A549 (cell line): Measurements from ENCODE around the gene MYB. TPM values are rescaled to one million over a fixed set of nuclear protein-coding genes. Genes with fewer than 3 reads are reported as not detected.

Experiments
- ATAC-seq, 2 experiments: fragments of 200-7000 bp in 1 of 2; fragments of >200 bp in 1 of 2; cut with Nextera tagmentation in 1 of 2; cut with Tn5 transposase in 1 of 2; 3 replicates each; pipeline versions ENCODE4 v1.8.0 to v1.9.1; 2018 to 2020; ENCODE audit warnings: mild to moderate bottlenecking in 1 of 2, moderate library complexity in 1 of 2
- CTCF ChIA-PET: fragments of 300-600 bp; sonication (Branson Sonifier 250); formaldehyde crosslinking; extraction: SDS; loops from one replicate; lab custom pipeline; 2021; ENCODE audit warnings: antibody characterized with exemption, inconsistent platforms; lab: Yijun Ruan, JAX
- POLR2A ChIA-PET: fragments of 350-600 bp; formaldehyde crosslinking; extraction: SDS; loops from one replicate; lab custom pipeline; 2021; ENCODE audit warnings: antibody characterized with exemption, inconsistent platforms; lab: Yijun Ruan, JAX
- DNase-seq, 2 experiments: peaks; one replicate each; pipeline versions ENCODE4 v3.0.0 to v3.0.0-alpha.2; 2011 to 2016; ENCODE audit warnings: low read depth in 1 of 2, low spot score in 1 of 2
- FAIRE-seq: peaks from 2 replicates; lab custom pipeline; 2011; peaks lifted over from hg19 to GRCh38; lab: Jason Lieb, UNC
- H3K27ac ChIP-seq, 2 experiments: fragments of >200 bp; sonication (Bioruptor Twin); formaldehyde crosslinking; 3 replicates each; pipeline ENCODE4 v1.5.1; 2016 to 2017
- H3K4me1 ChIP-seq: fragments of >200 bp; sonication (Bioruptor Twin); formaldehyde crosslinking; 3 replicates; pipeline ENCODE4 v1.6.1; 2016
- H3K4me2 ChIP-seq: fragments of >200 bp; sonication (Bioruptor Twin); formaldehyde crosslinking; 3 replicates; pipeline ENCODE4 v1.6.1; 2016
- H3K4me3 ChIP-seq: fragments of >200 bp; sonication (Bioruptor Twin); formaldehyde crosslinking; 3 replicates; pipeline ENCODE4 v1.5.1; 2016
- H3K9me3 ChIP-seq: fragments of >200 bp; sonication (Bioruptor Twin); formaldehyde crosslinking; 3 replicates; pipeline ENCODE4 v1.6.1; 2016
- CBX2 ChIP-seq: fragments of 200-600 bp; sonication (generic); IDR thresholded peaks from 2 replicates; pipeline ENCODE4 v1.6.1; 2016; ENCODE audit warnings: low read depth, mild to moderate bottlenecking, borderline replicate concordance
- CEBPB ChIP-seq, 2 experiments: fragments of >200 bp in 1 of 2; sonication (Bioruptor Twin) in 1 of 2; formaldehyde crosslinking in 1 of 2; IDR thresholded peaks; 2 replicates each; pipeline ENCODE4 v1.6.1; 2012 to 2016
- CHD2 ChIP-seq: fragments of 150-350 bp; IDR thresholded peaks from 2 replicates; pipeline ENCODE4 v1.6.1; 2014; ENCODE audit warnings: low read length; ENCODE audit not compliant: partially characterized antibody
- CHD4 ChIP-seq: fragments of 200-600 bp; sonication (generic); IDR thresholded peaks from 2 replicates; pipeline ENCODE4 v1.6.1; 2016; ENCODE audit warnings: antibody characterized with exemption, mild to moderate bottlenecking, borderline replicate concordance
- ESRRA ChIP-seq: fragments of 150-350 bp; IDR thresholded peaks from 2 replicates; pipeline ENCODE4 v1.6.1; 2014; ENCODE audit warnings: mild to moderate bottlenecking, low read length, borderline replicate concordance
- FOSL2 ChIP-seq, 2 experiments: fragments of 450-650 bp in 1 of 2; fragments of >200 bp in 1 of 2; sonication (Bioruptor Twin) in 1 of 2; formaldehyde crosslinking; IDR thresholded peaks; 2 replicates each; pipeline versions ENCODE4 v1.5.0 to v1.6.1; 2016 to 2020; ENCODE audit warnings: mild to moderate bottlenecking in 1 of 2, moderate library complexity in 1 of 2
- FOXS1 ChIP-seq: fragments of 250-450 bp; sonication (Bioruptor Pico); IDR thresholded peaks from 2 replicates; pipeline ENCODE4 v1.5.0; 2020; ENCODE audit warnings: mild to moderate bottlenecking, moderate library complexity
- GATA3 ChIP-seq: IDR thresholded peaks from 2 replicates; pipeline ENCODE4 v1.6.1; 2012; ENCODE audit warnings: borderline replicate concordance
- HDAC2 ChIP-seq: fragments of 200-600 bp; sonication (generic); IDR thresholded peaks from 2 replicates; pipeline ENCODE4 v1.6.1; 2016
- HES2 ChIP-seq: fragments of >200 bp; sonication (Bioruptor Twin); formaldehyde crosslinking; IDR thresholded peaks from 2 replicates; pipeline ENCODE4 v1.6.1; 2016
- HEYL ChIP-seq: fragments of 250-450 bp; sonication (Bioruptor Pico); IDR thresholded peaks from 2 replicates; pipeline ENCODE4 v1.8.0; 2021; ENCODE audit warnings: mild to moderate bottlenecking, moderate library complexity
- JUN ChIP-seq, 2 experiments: fragments of >200 bp; sonication (Bioruptor Twin); formaldehyde crosslinking; IDR thresholded peaks; 2 replicates in 1 of 2; 3 replicates in 1 of 2; pipeline ENCODE4 v1.6.1; 2016 to 2017
- JUNB ChIP-seq: fragments of >200 bp; sonication (Bioruptor Twin); formaldehyde crosslinking; IDR thresholded peaks from 2 replicates; pipeline ENCODE4 v1.6.1; 2016
- KDM1A ChIP-seq: fragments of 200-600 bp; sonication (generic); IDR thresholded peaks from 2 replicates; pipeline ENCODE4 v1.6.1; 2016; ENCODE audit warnings: low read depth, mild to moderate bottlenecking
- MAFK ChIP-seq: fragments of 450-650 bp; IDR thresholded peaks from 2 replicates; pipeline ENCODE4 v1.6.1; 2014; ENCODE audit not compliant: partially characterized antibody
- MYC ChIP-seq: IDR thresholded peaks from 2 replicates; pipeline ENCODE4 v1.6.1; 2012; ENCODE audit warnings: mild to moderate bottlenecking, inconsistent platforms, low read length, improper control_type of control experiment, borderline replicate concordance
- RAD21 ChIP-seq, 2 experiments: fragments of >200 bp in 1 of 2; sonication (Bioruptor Twin) in 1 of 2; formaldehyde crosslinking in 1 of 2; IDR thresholded peaks in 1 of 2; conservative IDR thresholded peaks in 1 of 2; 2 replicates in 1 of 2; 3 replicates in 1 of 2; pipeline ENCODE4 v1.6.1; 2012 to 2018; ENCODE audit warnings: inconsistent platforms in 1 of 2
- RARB ChIP-seq: fragments of 250-450 bp; sonication (Bioruptor Pico); IDR thresholded peaks from 2 replicates; pipeline ENCODE4 v1.8.0; 2021; ENCODE audit warnings: mild to moderate bottlenecking, moderate library complexity
- RFX5 ChIP-seq: fragments of 450-650 bp; IDR thresholded peaks from 2 replicates; pipeline ENCODE4 v1.7.1; 2014; ENCODE audit warnings: antibody characterized with exemption, mild to moderate bottlenecking, moderate library complexity
- RNF2 ChIP-seq: fragments of 200-600 bp; sonication (generic); IDR thresholded peaks from 2 replicates; pipeline ENCODE4 v1.6.1; 2016; ENCODE audit warnings: low read depth, mild to moderate bottlenecking, antibody characterized with exemption, moderate library complexity, borderline replicate concordance
- SMC3 ChIP-seq: fragments of >200 bp; sonication (Bioruptor Twin); formaldehyde crosslinking; IDR thresholded peaks from 3 replicates; pipeline ENCODE4 v1.6.1; 2018; ENCODE audit warnings: inconsistent platforms
- TFCP2L1 ChIP-seq: fragments of 250-450 bp; sonication (Bioruptor Pico); IDR thresholded peaks from 2 replicates; pipeline ENCODE4 v1.5.0; 2021; ENCODE audit warnings: mild to moderate bottlenecking
- ZC3H11A ChIP-seq: fragments of 450-650 bp; IDR thresholded peaks from 2 replicates; pipeline ENCODE4 v1.6.1; 2014; ENCODE audit warnings: antibody characterized with exemption, mild to moderate bottlenecking
- ZNF302 ChIP-seq: fragments of 250-450 bp; sonication (Bioruptor Pico); IDR thresholded peaks from 2 replicates; pipeline ENCODE4 v1.9.0; 2021; ENCODE audit warnings: inconsistent platforms, mild to moderate bottlenecking, moderate library complexity
- WGBS: methylation state at CpG from one replicate; pipeline ENCODE4 v1.1.6; 2017; ENCODE audit errors: missing lambda C conversion rate; 5-methylcytosine and 5-hydroxymethylcytosine counted together
- polyA plus RNA-seq, 4 experiments: library from polyadenylated mRNA; depleted of rRNA in 3 of 4; stranded (reverse); fragments of >200 nt; fragmentation: RNase III in 1 of 4; extraction: RNeasy Plus Mini Kit Qiagen cat#74134 plus additional on column Dnase treatment in 1 of 4; gene quantifications; 2 replicates in 3 of 4; 3 replicates in 1 of 4; pipeline ENCODE4 v1.2.3, GENCODE V29; 2011 to 2017
- TF ChIP-seq, protein P1 (sequence below): IDR thresholded peaks from 2 replicates; pipeline ENCODE4 v1.6.1; 2012
- TF ChIP-seq, protein P2 (sequence below): fragments of >200 bp; sonication (Bioruptor Twin); formaldehyde crosslinking; IDR thresholded peaks from 3 replicates; pipeline ENCODE4 v1.5.1; 2016

MYB gene
- polyA plus RNA-seq, 2 of the 4 experiments (the other 2 are of a cell fraction): 0.22 to 0.27 TPM

- 80% methylated on average over 1 of the region's 1 CpG for WGBS
These were observed 73.4 kb downstream of the MYB start for GRCh38 chr6:135254471-135254870.

DNA sequence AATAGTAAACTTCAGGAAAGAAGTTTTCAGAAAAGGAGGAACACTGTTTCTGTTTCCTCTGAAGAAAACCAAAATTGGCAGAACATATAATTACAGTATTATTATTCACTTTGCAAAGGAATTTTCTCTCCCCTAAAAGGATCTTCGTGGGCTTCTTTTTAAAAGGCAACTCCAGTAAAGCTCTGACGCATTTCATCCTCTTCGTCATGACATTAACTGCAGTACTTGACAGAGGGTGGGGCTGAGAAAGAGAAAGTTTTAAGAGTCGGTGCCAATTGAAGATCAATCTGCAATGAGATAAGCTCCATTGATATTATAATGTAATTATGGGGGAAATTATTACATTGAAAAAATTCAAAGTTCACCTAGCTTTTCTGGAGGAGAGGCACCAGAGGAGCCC, 75.8 kb downstream of the MYB start:
- H3K27ac ChIP-seq: no peak overlapping the region
- no peak for TF ChIP-seq SMC3
- TF ChIP-seq TFCP2L1 (CRISPR knock-in tag): no peak
- TF ChIP-seq RAD21 (conservative IDR thresholded peaks at IDR 0.05 in 1 of 2, IDR thresholded peaks at IDR 0.05 in 1 of 2): no peak
- no peak for TF ChIP-seq CEBPB (IDR thresholded peaks at IDR 0.05)
- TF ChIP-seq MYC: no peak
- no peak for TF ChIP-seq CBX2
- no peak for TF ChIP-seq JUN (IDR thresholded peaks at IDR 0.05)
- TF ChIP-seq MAFK: no peak
- TF ChIP-seq ZC3H11A: no peak
- TF ChIP-seq FOSL2 (IDR thresholded peaks at IDR 0.05): no peak
- no peak for TF ChIP-seq FOSL2 (CRISPR knock-in tag; IDR thresholded peaks at IDR 0.05)
- no peak for TF ChIP-seq HES2
- no peak for TF ChIP-seq RARB (CRISPR knock-in tag)
- TF ChIP-seq CHD4: no peak
- TF ChIP-seq ESRRA: no peak
- H3K4me2 ChIP-seq: no peak overlapping the region
- FAIRE-seq (no peak), DNase-seq (no peak), ATAC-seq (no peak)
- 74% methylated on average over 4 of the region's 4 CpGs for WGBS
- no peaks in the 10 kb centered on the region for H3K4me1 ChIP-seq
- H3K4me3 ChIP-seq: no peak overlapping the region
- ChIA-PET CTCF (interaction anchor here (1.3 to 1.9 kb wide), 2 partner anchors 11 to 75 kb away, joined by 3 to 9 read pairs; partner anchors contain the start of gene MYB), POLR2A (no interaction called here)
- H3K9me3 ChIP-seq: no peaks in the 10 kb centered on the region

More at GRCh38 chr6:135254471-135254870, 73.4 kb downstream of the MYB start:
- H3K4me1 ChIP-seq: no peaks in the 10 kb centered on the region
- ATAC-seq (no peak), DNase-seq (no peak), FAIRE-seq (no peak)
- CTCF ChIA-PET: no interaction called here
- TF ChIP-seq FOXS1 (no peak), CEBPB (IDR thresholded peaks at IDR 0.05) (no peak), ZNF302 (no peak), HDAC2 (no peak), JUNB (no peak), MAFK (no peak), CHD2 (no peak), HEYL (CRISPR knock-in tag) (no peak), JUN (IDR thresholded peaks at IDR 0.05) (no peak), RAD21 (conservative IDR thresholded peaks at IDR 0.05 in 1 of 2, IDR thresholded peaks at IDR 0.05 in 1 of 2) (no peak), MYC (no peak), KDM1A (no peak), SMC3 (no peak), GATA3 (no peak), RFX5 (no peak), RNF2 (no peak)
- TF ChIP-seq, protein P1, sequence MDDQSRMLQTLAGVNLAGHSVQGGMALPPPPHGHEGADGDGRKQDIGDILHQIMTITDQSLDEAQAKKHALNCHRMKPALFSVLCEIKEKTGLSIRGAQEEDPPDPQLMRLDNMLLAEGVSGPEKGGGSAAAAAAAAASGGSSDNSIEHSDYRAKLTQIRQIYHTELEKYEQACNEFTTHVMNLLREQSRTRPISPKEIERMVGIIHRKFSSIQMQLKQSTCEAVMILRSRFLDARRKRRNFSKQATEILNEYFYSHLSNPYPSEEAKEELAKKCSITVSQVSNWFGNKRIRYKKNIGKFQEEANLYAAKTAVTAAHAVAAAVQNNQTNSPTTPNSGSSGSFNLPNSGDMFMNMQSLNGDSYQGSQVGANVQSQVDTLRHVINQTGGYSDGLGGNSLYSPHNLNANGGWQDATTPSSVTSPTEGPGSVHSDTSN: no peak
- TF ChIP-seq, protein P2, sequence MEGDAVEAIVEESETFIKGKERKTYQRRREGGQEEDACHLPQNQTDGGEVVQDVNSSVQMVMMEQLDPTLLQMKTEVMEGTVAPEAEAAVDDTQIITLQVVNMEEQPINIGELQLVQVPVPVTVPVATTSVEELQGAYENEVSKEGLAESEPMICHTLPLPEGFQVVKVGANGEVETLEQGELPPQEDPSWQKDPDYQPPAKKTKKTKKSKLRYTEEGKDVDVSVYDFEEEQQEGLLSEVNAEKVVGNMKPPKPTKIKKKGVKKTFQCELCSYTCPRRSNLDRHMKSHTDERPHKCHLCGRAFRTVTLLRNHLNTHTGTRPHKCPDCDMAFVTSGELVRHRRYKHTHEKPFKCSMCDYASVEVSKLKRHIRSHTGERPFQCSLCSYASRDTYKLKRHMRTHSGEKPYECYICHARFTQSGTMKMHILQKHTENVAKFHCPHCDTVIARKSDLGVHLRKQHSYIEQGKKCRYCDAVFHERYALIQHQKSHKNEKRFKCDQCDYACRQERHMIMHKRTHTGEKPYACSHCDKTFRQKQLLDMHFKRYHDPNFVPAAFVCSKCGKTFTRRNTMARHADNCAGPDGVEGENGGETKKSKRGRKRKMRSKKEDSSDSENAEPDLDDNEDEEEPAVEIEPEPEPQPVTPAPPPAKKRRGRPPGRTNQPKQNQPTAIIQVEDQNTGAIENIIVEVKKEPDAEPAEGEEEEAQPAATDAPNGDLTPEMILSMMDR: no peak
- no peak overlapping the region for H3K4me3 ChIP-seq
- H3K4me2 ChIP-seq: no peak overlapping the region
- H3K9me3 ChIP-seq: no peaks in the 10 kb centered on the region
- POLR2A ChIA-PET: no interaction called here
- no peak overlapping the region for H3K27ac ChIP-seq
